Endothelial cell of umbilical vein (primary cell): ENCODE results near the gene DEPDC7.

Experiments
- EZH2 ChIP-seq: IDR thresholded peaks from 2 replicates; pipeline ENCODE4 v1.6.1; 2012; ENCODE audit warnings: borderline replicate concordance, low read depth, mild to moderate bottlenecking, moderate library complexity, low read length, inconsistent platforms; ENCODE audit not compliant: severe bottlenecking
- POLR2A ChIP-seq: IDR thresholded peaks from 2 replicates; pipeline ENCODE4 v1.6.1; 2012; ENCODE audit warnings: low read depth, mild to moderate bottlenecking, control low read depth, low read length
- POLR2AphosphoS5 ChIP-seq: IDR thresholded peaks from 2 replicates; pipeline ENCODE4 v1.6.1; 2012; ENCODE audit warnings: low read depth, mild to moderate bottlenecking, control low read depth, low read length, moderate library complexity; ENCODE audit not compliant: insufficient read depth
- TF ChIP-seq, protein P1 (sequence below), 2 donors: IDR thresholded peaks; 1 replicate in 1 of 2; 2 replicates in 1 of 2; pipeline ENCODE4 v1.5.1; 2011; ENCODE audit warnings: low read length in 2 of 2, mild to moderate bottlenecking in 2 of 2, moderate library complexity in 2 of 2, control low read depth in 1 of 2, inconsistent platforms in 1 of 2, low read depth in 1 of 2; ENCODE audit not compliant: insufficient read depth in 1 of 2; ENCODE audit errors: extremely low read depth in 1 of 2

DNA sequence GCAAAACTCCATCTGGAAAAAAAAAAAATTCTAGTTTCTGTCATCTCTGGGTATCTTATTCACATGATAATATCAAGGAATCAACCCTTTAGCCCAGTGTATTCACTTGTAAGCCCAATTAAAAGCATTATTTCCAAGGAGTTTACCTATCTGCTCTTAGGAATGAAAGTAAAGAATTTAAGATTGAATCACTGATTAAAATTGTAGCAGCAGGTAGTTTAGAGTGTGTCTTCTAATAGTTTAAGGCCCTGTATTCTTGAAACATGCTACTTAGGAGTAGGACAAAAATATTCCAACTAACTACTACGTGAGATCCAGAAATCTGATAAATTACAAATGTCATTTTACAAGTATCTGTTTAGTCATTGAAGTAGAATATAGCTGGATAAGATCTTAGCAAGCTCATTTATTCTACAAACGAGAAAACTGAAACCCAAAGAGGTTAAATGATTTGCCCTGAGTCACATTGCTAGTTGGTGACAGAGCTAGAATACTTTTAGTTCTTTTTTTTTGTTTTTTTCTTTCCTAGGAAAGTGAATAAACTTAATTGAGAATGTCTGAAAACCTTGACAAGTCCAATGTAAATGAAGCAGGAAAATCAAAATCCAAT, 27.6 kb downstream of the DEPDC7 start:
- TF ChIP-seq, protein P1, sequence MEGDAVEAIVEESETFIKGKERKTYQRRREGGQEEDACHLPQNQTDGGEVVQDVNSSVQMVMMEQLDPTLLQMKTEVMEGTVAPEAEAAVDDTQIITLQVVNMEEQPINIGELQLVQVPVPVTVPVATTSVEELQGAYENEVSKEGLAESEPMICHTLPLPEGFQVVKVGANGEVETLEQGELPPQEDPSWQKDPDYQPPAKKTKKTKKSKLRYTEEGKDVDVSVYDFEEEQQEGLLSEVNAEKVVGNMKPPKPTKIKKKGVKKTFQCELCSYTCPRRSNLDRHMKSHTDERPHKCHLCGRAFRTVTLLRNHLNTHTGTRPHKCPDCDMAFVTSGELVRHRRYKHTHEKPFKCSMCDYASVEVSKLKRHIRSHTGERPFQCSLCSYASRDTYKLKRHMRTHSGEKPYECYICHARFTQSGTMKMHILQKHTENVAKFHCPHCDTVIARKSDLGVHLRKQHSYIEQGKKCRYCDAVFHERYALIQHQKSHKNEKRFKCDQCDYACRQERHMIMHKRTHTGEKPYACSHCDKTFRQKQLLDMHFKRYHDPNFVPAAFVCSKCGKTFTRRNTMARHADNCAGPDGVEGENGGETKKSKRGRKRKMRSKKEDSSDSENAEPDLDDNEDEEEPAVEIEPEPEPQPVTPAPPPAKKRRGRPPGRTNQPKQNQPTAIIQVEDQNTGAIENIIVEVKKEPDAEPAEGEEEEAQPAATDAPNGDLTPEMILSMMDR (IDR thresholded peaks at IDR 0.05; ENCODE audit: extremely low read depth in 1 of 2, insufficient read depth in 1 of 2, low read depth in 1 of 2, low read length in 2 of 2), result no peak
- no peak for TF ChIP-seq POLR2A
- no peak for TF ChIP-seq POLR2AphosphoS5
- no peak for TF ChIP-seq EZH2
